ENCODE measurements around the gene SCCPDH.

Gene SCCPDH

GRCh38 chr1:246788895-246789338 is 64.7 kb downstream of the SCCPDH start:
- TF ChIP-seq CTCF (conservative IDR thresholded peaks at IDR 0.05): no peak
- H3K27ac ChIP-seq: no peak overlapping the region

GRCh38 chr1:246789454-246790339 is 65.5 kb downstream of the SCCPDH start:
- no peak overlapping the region for H3K27ac ChIP-seq
- no peak for TF ChIP-seq CTCF (conservative IDR thresholded peaks at IDR 0.05)

- no peak for TF ChIP-seq CTCF (conservative IDR thresholded peaks at IDR 0.05)
Measured at GRCh38 chr1:246790364-246790763, 66.2 kb downstream of the SCCPDH start.

GRCh38 chr1:246790833-246791232 is 66.6 kb downstream of the SCCPDH start:
- no peak overlapping the region for H3K27ac ChIP-seq
- no peak for TF ChIP-seq CTCF (conservative IDR thresholded peaks at IDR 0.05)

More at GRCh38 chr1:246790364-246790763, 66.2 kb downstream of the SCCPDH start:
- no peak overlapping the region for H3K27ac ChIP-seq

- no peak for TF ChIP-seq CTCF (conservative IDR thresholded peaks at IDR 0.05)
- no peak overlapping the region for H3K27ac ChIP-seq
Measured at GRCh38 chr1:246791303-246791918, 67.2 kb downstream of the SCCPDH start.

- no peak overlapping the region for H3K27ac ChIP-seq
- no peak for TF ChIP-seq CTCF (conservative IDR thresholded peaks at IDR 0.05)
Measured at GRCh38 chr1:246792603-246793002, 68.4 kb downstream of the SCCPDH start.

- no peak for TF ChIP-seq CTCF (conservative IDR thresholded peaks at IDR 0.05)
- no peak overlapping the region for H3K27ac ChIP-seq
Measured at GRCh38 chr1:246793356-246793896, 69.2 kb downstream of the SCCPDH start.

All from VCaP (cell line).